22Rv1 (cell line): Measurements from ENCODE around the gene PRDX6.

ENCODE experiments used
- H3K27ac ChIP-seq: fragments of 450-650 bp; 2 replicates; pipeline ENCODE4 v1.5.1; 2017
- CTCF ChIP-seq: fragments of 450-650 bp; IDR thresholded peaks from 2 replicates; pipeline ENCODE4 v1.5.1; 2017; ENCODE audit warnings: mild to moderate bottlenecking
- ZFX ChIP-seq: fragments of 450-650 bp; IDR thresholded peaks from 2 replicates; pipeline ENCODE4 v1.6.1; 2017; ENCODE audit warnings: antibody characterized with exemption, borderline replicate concordance

Gene PRDX6

GRCh38 chr1:173476665-173477285 is 360 bp upstream of the PRDX6 start:
- peak overlapping the region; percentile 88 for H3K27ac ChIP-seq
- TF ChIP-seq CTCF (0 out of 2 replicates have a peak, but pooled peaks have one; percentile 6), ZFX (no peak)

GRCh38 chr1:173478094-173478674 is 1.0 kb downstream of the PRDX6 start:
- TF ChIP-seq ZFX (no peak), CTCF (no peak)
- peak overlapping the region; percentile 88 for H3K27ac ChIP-seq

GRCh38 chr1:173479649-173480048 is 2.5 kb downstream of the PRDX6 start:
- H3K27ac ChIP-seq, result no peak overlapping the region

GRCh38 chr1:173481195-173481772 is 4.1 kb downstream of the PRDX6 start:
- no peak overlapping the region for H3K27ac ChIP-seq
- TF ChIP-seq CTCF, result no peak
- TF ChIP-seq ZFX, result no peak

More at GRCh38 chr1:173479649-173480048, 2.5 kb downstream of the PRDX6 start:
- TF ChIP-seq ZFX, result no peak
- TF ChIP-seq CTCF, result no peak

GRCh38 chr1:173482683-173483082 is 5.5 kb downstream of the PRDX6 start:
- TF ChIP-seq CTCF (no peak), ZFX (no peak)
- no peak overlapping the region for H3K27ac ChIP-seq

GRCh38 chr1:173484276-173484675 is 7.1 kb downstream of the PRDX6 start:
- H3K27ac ChIP-seq, result no peak overlapping the region
- TF ChIP-seq ZFX (no peak), CTCF (no peak)

GRCh38 chr1:173485401-173485800 is 8.3 kb downstream of the PRDX6 start:
- TF ChIP-seq ZFX (no peak), CTCF (no peak)
- H3K27ac ChIP-seq, result no peak overlapping the region
